Measurements from ENCODE around the gene ZBTB24. TPM values are rescaled to one million over a fixed set of nuclear protein-coding genes. Genes with fewer than 3 reads are reported as not detected.

The ZBTB24 gene
- total and polyA plus RNA-seq, 2 of the 13 experiments (the other 11 are each of a cell fraction or from before 2014, with no cell fraction given) = 1.5 to 6.2 TPM

DNA sequence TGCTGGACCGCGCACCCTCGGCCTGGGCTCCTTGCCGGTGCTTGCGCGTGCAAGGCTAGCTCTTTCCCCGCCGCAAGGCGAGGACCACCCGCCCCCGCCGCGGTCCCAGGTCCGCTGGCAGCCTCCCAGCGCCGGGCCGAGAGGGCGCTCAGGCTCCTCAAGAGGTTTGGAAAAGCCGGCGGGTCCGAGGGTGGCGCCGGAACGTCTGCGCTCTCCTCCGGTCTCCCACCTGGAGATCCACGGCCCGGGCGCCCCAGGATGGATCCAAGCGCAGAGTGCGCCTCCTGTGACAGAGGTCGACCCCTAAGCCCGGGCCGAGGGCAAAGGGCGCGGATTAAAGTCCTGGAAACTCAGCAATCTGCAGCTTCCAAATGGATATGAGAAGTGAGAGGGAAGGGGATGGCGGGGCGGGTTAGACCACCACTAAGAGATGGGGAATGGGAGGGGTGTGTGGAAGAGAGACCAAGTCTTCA lies 26.9 kb downstream of the ZBTB24 start (continued):
- TF ChIP-seq, protein P1, sequence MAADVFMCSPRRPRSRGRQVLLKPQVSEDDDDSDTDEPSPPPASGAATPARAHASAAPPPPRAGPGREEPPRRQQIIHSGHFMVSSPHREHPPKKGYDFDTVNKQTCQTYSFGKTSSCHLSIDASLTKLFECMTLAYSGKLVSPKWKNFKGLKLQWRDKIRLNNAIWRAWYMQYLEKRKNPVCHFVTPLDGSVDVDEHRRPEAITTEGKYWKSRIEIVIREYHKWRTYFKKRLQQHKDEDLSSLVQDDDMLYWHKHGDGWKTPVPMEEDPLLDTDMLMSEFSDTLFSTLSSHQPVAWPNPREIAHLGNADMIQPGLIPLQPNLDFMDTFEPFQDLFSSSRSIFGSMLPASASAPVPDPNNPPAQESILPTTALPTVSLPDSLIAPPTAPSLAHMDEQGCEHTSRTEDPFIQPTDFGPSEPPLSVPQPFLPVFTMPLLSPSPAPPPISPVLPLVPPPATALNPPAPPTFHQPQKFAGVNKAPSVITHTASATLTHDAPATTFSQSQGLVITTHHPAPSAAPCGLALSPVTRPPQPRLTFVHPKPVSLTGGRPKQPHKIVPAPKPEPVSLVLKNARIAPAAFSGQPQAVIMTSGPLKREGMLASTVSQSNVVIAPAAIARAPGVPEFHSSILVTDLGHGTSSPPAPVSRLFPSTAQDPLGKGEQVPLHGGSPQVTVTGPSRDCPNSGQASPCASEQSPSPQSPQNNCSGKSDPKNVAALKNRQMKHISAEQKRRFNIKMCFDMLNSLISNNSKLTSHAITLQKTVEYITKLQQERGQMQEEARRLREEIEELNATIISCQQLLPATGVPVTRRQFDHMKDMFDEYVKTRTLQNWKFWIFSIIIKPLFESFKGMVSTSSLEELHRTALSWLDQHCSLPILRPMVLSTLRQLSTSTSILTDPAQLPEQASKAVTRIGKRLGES (CRISPR knock-in tag; IDR thresholded peaks at IDR 0.05; ENCODE audit: borderline replicate concordance) = no peak
- TF ChIP-seq NAIF1 (CRISPR knock-in tag; IDR thresholded peaks at IDR 0.05; ENCODE audit: borderline replicate concordance) = no peak
- TF ChIP-seq NFATC3 (CRISPR knock-in tag; IDR thresholded peaks at IDR 0.05) = no peak
- TF ChIP-seq NFKBIZ (CRISPR knock-in tag; IDR thresholded peaks at IDR 0.05) = no peak
- TF ChIP-seq ZNF598 (CRISPR knock-in tag; IDR thresholded peaks at IDR 0.05; ENCODE audit: borderline replicate concordance) = no peak
- TF ChIP-seq TCF7L2 (IDR thresholded peaks at IDR 0.05; ENCODE audit: low read depth, low read length) = no peak
- TF ChIP-seq, protein P2, sequence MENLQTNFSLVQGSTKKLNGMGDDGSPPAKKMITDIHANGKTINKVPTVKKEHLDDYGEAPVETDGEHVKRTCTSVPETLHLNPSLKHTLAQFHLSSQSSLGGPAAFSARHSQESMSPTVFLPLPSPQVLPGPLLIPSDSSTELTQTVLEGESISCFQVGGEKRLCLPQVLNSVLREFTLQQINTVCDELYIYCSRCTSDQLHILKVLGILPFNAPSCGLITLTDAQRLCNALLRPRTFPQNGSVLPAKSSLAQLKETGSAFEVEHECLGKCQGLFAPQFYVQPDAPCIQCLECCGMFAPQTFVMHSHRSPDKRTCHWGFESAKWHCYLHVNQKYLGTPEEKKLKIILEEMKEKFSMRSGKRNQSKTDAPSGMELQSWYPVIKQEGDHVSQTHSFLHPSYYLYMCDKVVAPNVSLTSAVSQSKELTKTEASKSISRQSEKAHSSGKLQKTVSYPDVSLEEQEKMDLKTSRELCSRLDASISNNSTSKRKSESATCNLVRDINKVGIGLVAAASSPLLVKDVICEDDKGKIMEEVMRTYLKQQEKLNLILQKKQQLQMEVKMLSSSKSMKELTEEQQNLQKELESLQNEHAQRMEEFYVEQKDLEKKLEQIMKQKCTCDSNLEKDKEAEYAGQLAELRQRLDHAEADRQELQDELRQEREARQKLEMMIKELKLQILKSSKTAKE (CRISPR knock-in tag; IDR thresholded peaks at IDR 0.05; ENCODE audit: borderline replicate concordance) = no peak
- TF ChIP-seq ZNF781 (CRISPR knock-in tag; IDR thresholded peaks at IDR 0.05; ENCODE audit: borderline replicate concordance, not compliant biosample characterization) = no peak
- TF ChIP-seq TBX3 (IDR thresholded peaks at IDR 0.05; ENCODE audit: borderline replicate concordance) = no peak
- TF ChIP-seq PHF5A (CRISPR knock-in tag; IDR thresholded peaks at IDR 0.05; ENCODE audit: low read depth, unreplicated experiment) = no peak
- TF ChIP-seq NR2F6 (IDR thresholded peaks at IDR 0.05) = no peak
- TF ChIP-seq NR2F6 (CRISPR knock-in tag; IDR thresholded peaks at IDR 0.05) = 0 out of 2 replicates have a peak, but pooled peaks have one; percentile 25
- no peak for TF ChIP-seq GLI4 (CRISPR knock-in tag; IDR thresholded peaks at IDR 0.05; ENCODE audit: borderline replicate concordance)
- TF ChIP-seq, protein P3, sequence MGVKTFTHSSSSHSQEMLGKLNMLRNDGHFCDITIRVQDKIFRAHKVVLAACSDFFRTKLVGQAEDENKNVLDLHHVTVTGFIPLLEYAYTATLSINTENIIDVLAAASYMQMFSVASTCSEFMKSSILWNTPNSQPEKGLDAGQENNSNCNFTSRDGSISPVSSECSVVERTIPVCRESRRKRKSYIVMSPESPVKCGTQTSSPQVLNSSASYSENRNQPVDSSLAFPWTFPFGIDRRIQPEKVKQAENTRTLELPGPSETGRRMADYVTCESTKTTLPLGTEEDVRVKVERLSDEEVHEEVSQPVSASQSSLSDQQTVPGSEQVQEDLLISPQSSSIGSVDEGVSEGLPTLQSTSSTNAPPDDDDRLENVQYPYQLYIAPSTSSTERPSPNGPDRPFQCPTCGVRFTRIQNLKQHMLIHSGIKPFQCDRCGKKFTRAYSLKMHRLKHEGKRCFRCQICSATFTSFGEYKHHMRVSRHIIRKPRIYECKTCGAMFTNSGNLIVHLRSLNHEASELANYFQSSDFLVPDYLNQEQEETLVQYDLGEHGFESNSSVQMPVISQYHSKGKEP (CRISPR knock-in tag; IDR thresholded peaks at IDR 0.05) = no peak
- TF ChIP-seq, protein P4, sequence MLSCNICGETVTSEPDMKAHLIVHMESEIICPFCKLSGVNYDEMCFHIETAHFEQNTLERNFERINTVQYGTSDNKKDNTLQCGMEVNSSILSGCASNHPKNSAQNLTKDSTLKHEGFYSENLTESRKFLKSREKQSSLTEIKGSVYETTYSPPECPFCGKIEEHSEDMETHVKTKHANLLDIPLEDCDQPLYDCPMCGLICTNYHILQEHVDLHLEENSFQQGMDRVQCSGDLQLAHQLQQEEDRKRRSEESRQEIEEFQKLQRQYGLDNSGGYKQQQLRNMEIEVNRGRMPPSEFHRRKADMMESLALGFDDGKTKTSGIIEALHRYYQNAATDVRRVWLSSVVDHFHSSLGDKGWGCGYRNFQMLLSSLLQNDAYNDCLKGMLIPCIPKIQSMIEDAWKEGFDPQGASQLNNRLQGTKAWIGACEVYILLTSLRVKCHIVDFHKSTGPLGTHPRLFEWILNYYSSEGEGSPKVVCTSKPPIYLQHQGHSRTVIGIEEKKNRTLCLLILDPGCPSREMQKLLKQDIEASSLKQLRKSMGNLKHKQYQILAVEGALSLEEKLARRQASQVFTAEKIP (CRISPR knock-in tag; IDR thresholded peaks at IDR 0.05; ENCODE audit: borderline replicate concordance) = no peak
- TF ChIP-seq ZNF879 (CRISPR knock-in tag; IDR thresholded peaks at IDR 0.05) = no peak
- TF ChIP-seq, protein P5, sequence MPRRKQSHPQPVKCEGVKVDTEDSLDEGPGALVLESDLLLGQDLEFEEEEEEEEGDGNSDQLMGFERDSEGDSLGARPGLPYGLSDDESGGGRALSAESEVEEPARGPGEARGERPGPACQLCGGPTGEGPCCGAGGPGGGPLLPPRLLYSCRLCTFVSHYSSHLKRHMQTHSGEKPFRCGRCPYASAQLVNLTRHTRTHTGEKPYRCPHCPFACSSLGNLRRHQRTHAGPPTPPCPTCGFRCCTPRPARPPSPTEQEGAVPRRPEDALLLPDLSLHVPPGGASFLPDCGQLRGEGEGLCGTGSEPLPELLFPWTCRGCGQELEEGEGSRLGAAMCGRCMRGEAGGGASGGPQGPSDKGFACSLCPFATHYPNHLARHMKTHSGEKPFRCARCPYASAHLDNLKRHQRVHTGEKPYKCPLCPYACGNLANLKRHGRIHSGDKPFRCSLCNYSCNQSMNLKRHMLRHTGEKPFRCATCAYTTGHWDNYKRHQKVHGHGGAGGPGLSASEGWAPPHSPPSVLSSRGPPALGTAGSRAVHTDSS (CRISPR knock-in tag; conservative IDR thresholded peaks at IDR 0.05) = no peak
- TF ChIP-seq TGIF2 (CRISPR knock-in tag; IDR thresholded peaks at IDR 0.05) = no peak
- TF ChIP-seq SOX6 (IDR thresholded peaks at IDR 0.05) = no peak
- TF ChIP-seq SOX6 (CRISPR knock-in tag; IDR thresholded peaks at IDR 0.05) = 0 out of 2 replicates have a peak, but pooled peaks have one; percentile 24
- peak; percentile 2; the same call in 1 of the 2 replicates for TF ChIP-seq RBFOX2 (IDR thresholded peaks at IDR 0.05; ENCODE audit: low read depth, low read length)
